Neural cell (in vitro differentiated cells): ENCODE measurements around the gene SWI5.

ENCODE experiments used
- EP300 ChIP-seq: fragments of 450-650 bp; conservative IDR thresholded peaks from 2 replicates; pipeline ENCODE4 v1.6.1; 2014; ENCODE audit warnings: antibody characterized with exemption, mild to moderate bottlenecking, moderate library complexity; ENCODE audit not compliant: poor library complexity, severe bottlenecking
- EZH2 ChIP-seq: fragments of 200-600, 300-800 bp; shearing (Covaris generic), sonication (generic); IDR thresholded peaks from 2 replicates; pipeline ENCODE4 v1.6.1; 2014; ENCODE audit warnings: antibody characterized with exemption, low read length, borderline replicate concordance, mild to moderate bottlenecking; ENCODE audit not compliant: insufficient read depth, poor library complexity, severe bottlenecking
- POLR2AphosphoS5 ChIP-seq: IDR thresholded peaks from 2 replicates; pipeline ENCODE4 v1.6.1; 2012
- RAD21 ChIP-seq: fragments of 450-650 bp; conservative IDR thresholded peaks from 2 replicates; pipeline ENCODE4 v1.6.1; 2014; ENCODE audit warnings: antibody characterized with exemption, mild to moderate bottlenecking, moderate library complexity
- SMC3 ChIP-seq: fragments of 450-650 bp; conservative IDR thresholded peaks from 2 replicates; pipeline ENCODE4 v1.6.1; 2014; ENCODE audit warnings: antibody characterized with exemption, mild to moderate bottlenecking, moderate library complexity; ENCODE audit not compliant: poor library complexity
- TAF1 ChIP-seq: IDR thresholded peaks from 2 replicates; pipeline ENCODE4 v1.6.1; 2012; ENCODE audit warnings: low read depth
- TF ChIP-seq, protein P1 (sequence below): fragments of 450-650 bp; IDR thresholded peaks from 2 replicates; pipeline ENCODE4 v1.5.1; 2014; ENCODE audit warnings: antibody characterized with exemption, mild to moderate bottlenecking, moderate library complexity; ENCODE audit not compliant: poor library complexity, severe bottlenecking

DNA sequence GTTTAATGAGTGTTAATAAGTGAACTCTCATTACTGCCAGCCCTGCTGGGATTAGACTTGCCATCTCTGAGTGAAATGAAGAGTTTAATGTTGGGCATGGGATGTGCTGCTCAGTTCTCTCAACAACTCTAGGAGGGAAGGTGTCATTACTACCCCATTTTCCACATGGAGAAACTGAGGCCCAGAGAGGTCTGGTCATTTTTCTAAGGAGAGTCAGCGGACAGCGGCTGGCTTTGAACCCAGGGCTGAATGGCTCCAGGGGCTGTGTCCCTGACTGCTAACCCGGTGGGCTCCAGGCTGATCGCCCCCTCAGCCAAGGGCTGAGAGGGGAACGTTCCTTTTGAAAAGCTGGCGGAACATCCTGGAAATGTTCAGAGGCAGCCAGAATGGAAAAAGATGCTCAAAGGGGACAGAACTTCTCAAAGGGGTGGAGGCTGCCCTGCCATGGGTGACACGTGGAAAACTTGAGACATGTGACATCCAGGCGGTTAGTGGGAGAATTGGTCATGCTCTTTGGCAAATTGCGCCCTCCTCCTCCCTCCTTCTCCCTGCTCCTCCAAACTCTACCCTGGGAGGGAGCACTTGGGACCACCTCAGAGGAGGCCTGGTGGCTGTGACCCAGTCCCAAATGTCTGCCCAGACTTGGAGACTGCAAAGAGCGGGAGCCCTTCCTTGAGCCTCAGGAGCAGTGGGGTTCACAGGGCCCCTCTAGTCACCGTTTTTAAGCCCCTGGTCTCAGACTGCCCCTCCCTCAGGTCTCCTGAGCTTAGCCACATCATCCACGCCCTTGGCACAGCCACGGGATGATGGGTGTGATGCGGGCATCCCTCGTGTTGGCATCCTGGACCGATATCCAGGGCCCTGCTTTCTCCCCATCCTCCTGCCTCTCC lies 44.2 kb upstream of the SWI5 start:
- TF ChIP-seq RAD21 (no peak), EZH2 (no peak), POLR2AphosphoS5 (no peak), EP300 (no peak), TAF1 (no peak), SMC3 (no peak)
- TF ChIP-seq, protein P1, sequence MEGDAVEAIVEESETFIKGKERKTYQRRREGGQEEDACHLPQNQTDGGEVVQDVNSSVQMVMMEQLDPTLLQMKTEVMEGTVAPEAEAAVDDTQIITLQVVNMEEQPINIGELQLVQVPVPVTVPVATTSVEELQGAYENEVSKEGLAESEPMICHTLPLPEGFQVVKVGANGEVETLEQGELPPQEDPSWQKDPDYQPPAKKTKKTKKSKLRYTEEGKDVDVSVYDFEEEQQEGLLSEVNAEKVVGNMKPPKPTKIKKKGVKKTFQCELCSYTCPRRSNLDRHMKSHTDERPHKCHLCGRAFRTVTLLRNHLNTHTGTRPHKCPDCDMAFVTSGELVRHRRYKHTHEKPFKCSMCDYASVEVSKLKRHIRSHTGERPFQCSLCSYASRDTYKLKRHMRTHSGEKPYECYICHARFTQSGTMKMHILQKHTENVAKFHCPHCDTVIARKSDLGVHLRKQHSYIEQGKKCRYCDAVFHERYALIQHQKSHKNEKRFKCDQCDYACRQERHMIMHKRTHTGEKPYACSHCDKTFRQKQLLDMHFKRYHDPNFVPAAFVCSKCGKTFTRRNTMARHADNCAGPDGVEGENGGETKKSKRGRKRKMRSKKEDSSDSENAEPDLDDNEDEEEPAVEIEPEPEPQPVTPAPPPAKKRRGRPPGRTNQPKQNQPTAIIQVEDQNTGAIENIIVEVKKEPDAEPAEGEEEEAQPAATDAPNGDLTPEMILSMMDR: no peak
